HPDE6-E6E7 (cell line): ENCODE data around the gene MOB3B.
"Not testable (repeated sequence)": the region's sequence is repeated elsewhere in the genome, so short reads cannot be mapped to it uniquely, and the experiment has no call there.

Experiments
- DNase-seq: peaks from one replicate; pipeline ENCODE4 v3.0.0; 2011; ENCODE audit warnings: missing footprints; ENCODE audit errors: extremely low spot score

MOB3B gene

DNA sequence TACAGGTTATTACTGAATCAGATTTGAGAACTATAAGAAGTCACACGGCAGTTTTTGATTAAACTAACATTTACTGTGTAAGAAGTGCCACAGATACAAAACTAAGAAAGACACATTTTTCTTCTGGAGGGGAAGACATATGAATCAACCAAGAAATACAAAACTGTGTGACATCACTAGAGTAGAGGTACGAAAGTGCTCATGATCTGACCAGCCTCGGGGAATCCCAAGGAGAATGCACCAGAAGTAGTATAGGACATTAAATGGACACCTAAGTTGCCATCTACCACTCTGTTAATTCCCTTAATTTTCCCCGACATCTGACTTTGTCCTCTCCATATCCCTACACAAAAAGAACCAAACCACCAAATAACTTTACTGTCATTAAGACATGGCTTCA, 10.8 kb downstream of the MOB3B start:
- no peak for DNase-seq

DNA sequence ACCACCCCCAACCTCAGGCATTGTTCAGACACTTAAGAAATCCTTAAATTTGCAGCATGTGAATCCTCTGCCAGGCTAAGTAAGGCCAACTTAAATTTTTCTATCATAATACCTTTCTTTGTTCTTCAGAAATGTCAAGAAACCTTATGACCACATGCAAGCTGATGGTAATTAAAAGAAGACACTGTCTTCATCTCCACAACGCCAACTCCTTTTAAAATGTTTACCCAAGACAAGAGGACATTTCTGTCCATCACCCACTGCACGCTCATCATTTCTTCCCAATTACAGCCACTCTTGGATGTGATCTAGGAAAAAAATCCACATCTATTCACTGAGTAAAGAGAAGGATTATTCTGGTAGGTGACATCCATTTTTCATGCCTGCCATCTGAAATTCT, 11.6 kb downstream of the MOB3B start:
- no peak for DNase-seq

DNA sequence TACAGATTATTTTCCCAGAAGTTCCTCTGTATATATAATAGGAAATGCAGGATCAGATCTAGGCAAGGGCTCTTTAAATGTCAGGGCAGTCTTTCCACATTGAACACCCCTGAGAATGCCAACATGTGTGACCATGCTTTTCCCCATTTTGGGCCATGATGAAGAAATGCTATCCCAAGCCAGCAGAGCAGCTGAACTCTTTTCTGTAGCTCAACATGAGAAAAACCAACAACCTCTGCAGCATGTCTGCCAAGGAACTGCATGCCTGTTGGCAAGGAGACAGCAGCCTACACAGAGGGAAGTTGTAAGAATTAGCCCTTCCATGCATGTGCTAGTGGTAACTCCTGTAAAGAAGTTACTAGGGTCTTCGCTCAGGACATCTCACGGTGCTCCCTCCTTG, 15.1 kb downstream of the MOB3B start:
- DNase-seq = no peak

DNA sequence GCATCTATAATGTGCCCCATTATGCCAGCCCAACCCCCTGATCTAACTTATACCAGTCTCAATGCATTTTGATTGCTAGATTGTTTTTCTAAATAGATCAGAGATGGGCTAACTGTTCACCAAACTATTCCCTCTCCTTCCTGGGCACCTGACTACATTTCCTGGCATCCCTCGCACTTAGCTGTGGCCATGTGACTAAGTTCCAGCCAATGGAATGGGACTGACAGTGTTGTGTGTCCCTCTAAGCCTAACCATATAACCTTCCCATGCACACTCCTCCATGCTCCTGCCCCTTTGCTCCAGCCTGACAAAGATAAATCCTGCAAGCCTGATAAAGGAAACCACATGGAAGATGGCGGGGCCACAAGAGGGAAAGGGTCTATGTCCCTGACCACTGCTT, 17.8 kb downstream of the MOB3B start:
- no peak for DNase-seq

DNA sequence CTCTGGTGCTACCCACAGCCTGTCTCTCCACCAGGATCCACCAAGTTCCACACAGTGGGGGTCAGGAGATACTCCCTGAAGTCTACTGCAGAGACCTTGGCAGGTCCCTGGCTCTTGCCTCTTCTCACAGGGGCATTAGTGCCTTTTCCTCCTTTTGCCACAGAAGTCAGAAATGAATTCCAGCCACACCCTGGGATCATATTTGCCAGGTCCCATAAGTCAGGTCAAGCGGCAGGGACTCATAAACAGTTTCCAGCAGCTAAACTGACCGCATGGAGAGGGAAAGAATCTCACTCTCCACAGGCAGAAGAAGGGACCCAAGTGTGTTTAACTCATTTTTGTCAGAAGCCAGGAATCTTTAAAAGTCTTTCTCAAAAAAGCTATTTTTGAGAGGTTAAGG, 18.8 kb downstream of the MOB3B start:
- DNase-seq = no peak

DNA sequence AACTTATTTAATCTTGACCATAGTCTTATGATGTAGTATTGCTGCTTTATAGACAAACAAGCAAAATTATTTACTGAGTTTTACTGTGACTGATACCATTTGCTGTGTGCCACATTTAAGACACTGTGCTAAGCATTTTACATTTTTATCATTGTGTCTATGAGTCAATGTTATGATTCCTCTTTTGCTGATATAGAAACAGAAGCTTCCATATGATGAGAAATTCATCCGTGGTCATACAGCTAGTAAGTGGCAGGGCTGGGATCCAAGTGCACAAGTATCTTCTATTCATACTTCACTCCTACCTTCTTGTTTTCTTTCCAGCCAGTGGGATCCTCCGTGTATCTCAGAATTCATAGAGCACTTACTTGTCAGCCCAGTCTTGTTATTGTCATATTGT, 22.6 kb downstream of the MOB3B start:
- DNase-seq = no peak

DNA sequence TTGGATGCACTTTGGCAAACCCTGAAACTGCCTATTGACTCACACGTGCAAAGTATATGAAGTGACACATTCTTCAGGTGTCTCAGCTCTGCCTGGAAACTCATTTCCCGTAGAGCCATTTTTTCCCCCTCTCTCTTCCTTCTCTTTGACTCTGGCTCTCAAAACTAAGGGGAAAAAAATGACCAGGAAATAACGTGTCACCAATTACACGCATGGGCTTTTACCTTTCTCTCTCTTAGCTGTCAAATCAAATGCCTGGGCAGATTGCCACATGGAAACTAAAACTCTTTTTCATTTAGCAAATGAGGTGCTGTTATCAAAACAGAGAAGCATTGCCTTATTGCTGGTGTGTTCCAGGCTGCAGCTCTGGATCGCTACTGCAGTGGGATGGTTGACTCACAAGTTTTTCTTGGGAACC, 23.9 kb downstream of the MOB3B start:
- peak; percentile 23 for DNase-seq

DNA sequence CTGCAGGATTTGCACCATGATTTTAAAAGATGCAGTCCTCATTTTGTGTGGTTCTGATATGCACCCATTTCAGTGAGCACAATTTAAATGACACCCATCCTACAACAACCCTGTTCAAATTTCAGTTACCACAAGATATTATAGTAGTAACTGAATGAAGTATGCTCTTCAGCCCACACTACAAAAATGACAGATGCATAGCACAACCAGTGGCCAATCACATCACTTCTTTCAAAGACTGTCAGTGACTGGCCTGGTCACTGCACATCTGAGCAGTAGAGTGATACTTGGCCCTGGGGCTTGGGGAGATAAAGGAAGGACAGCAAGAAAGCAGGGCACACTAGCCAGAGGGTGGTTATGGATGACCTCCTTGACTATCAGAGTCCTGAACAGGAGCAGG, 25.4 kb downstream of the MOB3B start:
- no peak for DNase-seq

DNA sequence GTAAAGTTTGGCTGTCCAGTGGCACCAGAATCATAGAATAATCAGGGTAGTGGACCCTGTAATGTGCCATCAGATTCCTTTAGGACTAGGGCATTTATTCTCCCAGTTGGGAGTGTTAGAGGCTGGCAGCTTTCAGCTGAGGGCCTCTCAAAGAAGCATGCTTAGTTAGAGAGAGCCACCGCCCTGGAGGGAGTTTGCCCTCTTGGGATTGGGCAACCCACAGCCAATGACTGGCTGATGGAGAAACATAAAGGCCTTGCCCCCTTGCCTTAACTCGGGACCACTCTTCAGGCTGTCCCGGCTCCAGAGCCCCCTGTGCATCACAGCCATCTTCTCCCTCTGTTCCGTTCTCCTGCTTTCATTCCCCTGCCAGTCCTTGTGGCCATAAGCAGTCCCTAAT, 26.0 kb downstream of the MOB3B start:
- DNase-seq = no peak

DNA sequence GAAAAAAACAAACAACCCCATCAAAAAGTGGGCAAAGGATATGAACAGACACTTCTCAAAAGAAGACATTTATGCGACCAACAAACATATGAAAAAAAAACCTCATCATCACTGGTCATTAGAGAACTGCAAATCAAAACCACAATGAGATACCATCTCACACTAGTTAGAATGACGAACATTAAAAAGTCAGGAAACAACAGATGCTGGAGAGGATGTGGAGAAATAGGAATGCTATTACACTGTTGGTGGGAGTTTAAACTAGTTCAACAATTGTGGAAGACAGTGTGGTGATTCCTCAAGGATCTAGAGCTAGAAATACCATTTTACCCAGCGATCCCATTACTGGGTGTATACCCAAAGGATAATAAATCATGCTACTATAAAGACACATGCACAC, 28.7 kb downstream of the MOB3B start:
- DNase-seq = not testable (repeated sequence)

DNA sequence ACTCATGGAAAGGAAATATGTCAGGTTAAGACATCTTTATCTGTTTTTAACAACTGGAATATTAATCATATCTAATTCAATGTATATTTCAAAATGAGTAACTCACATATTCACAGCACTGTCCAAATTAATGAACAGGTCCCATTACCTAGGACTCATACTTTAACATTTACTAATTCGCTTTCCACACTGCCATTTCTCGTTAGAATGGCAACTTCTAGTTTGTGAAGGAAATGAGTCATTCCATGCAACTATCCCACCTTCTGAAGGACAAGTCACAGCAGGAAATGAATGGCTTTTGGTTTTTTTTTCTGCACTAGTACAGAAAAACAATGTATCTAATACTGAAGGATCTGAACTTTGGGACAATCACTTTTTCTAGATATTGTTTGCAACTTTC, 30.2 kb downstream of the MOB3B start:
- peak; percentile 62 for DNase-seq

DNA sequence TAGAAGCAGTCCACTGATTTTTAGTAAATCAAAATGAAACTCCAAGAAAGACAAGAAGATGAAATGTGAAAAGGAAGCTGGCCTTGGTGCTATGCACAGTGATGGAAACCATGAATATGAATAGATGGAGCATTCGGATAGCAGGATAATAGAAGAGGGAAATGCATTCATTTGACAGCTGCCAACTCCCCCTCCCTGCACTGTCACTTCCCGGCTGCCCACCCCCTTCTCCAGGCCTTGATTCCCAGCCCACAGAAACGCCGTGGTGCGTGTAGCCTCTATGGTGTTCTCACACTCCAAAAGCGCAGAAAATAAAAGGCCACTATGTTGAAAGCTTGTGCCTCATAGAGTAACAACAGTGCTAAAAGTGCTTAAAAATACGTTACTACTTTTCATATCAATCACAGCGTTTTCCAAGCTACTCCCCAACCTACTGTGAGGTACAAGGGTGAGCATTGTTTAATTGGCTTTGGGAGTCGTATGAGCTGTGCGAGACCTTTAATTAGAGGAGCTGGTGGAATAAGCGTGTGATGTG, 31.7 kb downstream of the MOB3B start:
- no peak for DNase-seq

DNA sequence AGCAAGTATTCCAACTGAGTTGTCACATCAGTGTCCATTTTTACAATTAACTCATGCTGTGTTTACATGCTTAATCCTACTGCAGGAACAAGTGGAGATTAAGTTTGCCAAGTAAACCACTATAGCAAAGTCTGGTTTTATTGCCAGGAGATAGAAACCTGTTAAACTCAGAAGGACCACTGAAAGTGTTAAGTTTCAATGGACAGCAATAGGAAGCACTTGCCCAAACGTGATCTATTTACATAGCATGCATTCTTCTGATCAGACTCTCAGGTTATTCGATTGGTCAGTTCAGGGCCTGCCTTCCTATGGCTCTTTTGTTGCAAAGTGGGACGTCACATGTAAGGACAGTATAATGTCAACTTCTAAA, 33.5 kb downstream of the MOB3B start:
- DNase-seq = peak; percentile 13

DNA sequence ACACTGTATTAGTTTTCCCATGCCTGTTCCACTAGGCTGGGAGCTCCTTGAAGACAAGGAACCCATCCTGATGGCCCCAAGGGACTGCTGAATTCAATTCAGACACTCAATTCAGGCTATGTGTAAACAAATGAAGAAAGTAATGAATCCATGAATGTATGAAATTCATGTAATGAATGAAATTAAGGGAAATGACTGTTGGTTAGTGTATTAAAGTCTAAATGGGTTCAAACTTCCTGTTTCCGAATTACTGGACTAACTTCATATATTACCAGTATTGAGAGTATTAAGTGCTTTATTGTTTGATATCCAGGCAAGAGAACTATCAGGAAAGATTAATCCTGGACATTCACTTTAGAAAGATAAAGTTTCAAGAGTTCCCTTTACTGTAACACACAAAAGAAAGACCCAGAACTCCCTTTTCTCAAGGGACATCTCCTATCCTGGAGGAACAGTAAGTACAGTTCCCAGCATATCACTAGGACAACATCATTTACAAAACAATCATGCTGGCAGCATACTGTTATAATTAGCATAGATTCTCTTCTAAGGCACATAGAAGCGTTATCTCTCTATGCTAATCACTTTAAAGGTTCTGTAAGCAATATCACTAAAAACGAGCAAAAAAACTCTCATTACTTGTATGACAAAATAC, 34.0 kb downstream of the MOB3B start:
- DNase-seq = no peak

DNA sequence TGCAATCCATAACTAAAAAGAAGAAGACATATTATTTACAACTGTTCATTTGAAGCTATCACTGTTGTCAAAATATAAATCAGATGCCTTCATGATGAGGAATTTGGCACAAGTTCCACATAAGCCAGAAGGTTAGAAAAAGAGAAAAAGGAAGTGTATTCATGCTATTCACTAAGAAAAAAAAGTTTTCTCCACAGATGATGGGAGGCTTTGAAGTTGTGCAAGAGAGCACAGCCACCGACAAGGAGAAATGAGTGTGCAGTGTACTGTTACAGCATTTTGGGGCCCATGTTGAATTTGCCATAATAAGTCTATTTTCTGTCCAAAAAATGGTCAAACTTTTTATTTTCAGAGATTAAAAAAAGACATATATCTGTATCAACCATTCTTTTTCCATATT, 38.5 kb downstream of the MOB3B start:
- DNase-seq = no peak

DNA sequence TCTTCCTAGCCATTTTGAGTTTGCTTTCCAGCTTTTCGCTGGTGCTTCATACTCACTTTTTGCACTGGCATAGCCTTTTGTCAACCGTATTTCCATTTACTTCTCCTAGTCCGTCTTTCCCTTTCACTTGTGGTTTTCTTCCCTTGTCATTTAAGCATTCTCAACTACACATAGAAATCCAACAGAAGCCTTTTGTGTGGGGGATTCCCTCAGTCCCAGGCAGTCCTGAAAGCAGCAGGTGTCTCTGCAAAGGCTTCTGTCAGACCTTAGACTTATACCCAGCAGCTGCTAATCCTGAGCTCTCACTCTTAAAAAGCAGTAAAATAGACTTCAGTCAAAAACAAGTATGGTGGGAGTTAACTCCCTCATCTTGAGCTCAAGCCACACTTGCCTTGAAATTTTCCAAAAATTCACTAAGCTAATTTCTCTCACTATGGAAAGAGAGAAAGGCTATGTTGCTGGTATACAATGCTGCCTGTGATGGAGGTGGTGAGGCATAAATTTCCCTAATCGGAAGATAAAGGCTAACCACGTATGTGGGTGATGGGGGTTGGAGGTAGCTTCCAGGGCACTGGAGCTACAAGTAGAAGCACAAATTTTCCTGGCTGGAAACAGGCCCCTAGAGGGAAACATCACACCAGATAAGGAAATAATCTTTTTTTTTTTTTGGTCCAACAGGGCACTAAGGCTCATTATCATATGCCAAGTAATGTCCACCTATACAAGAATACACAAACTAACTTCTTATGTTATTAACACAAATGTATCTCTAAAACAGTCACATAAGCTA, 40.3 kb downstream of the MOB3B start:
- DNase-seq = no peak

DNA sequence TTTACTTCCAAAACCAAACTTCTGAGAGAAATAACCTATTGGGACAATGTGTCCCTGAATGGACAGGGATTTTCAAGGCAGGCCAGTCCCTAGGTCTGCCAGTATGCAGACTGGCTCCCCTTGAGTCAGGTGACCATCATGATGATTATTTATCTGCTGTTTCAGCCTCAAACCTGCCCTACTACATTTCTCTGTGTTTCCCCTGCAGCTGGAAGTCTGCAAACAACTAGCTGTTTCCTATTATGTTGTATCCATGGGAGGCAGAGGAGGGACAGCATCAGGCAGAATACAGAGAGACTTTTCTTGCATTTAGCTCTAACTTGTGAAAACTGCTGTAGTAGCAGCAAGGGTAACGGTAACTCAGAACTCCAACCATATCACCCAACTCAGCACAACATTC, 41.7 kb downstream of the MOB3B start:
- DNase-seq = no peak

DNA sequence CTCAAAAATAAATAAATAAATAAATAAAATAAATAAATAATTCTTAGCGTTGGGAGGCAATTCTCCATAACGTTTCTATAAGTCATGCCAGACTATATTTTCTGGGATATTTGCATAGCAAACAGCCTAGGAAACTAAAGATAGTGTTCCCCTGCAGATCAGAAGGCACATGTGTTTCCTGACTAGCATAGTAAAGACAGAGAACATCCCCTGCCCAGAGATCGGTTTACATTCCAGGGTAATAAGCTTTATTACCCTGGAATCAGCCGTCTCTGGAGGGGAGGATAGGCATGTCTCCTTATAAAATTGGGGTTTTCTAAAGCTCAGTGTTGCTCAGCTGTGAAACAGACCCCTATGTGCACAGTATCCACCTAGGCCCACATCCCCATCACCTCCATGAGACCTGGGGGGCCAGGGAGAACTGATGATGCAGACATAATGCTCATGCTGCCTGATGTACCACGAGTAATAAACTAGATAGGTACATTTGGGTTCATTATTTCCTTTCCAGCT, 42.4 kb downstream of the MOB3B start:
- DNase-seq = no peak

DNA sequence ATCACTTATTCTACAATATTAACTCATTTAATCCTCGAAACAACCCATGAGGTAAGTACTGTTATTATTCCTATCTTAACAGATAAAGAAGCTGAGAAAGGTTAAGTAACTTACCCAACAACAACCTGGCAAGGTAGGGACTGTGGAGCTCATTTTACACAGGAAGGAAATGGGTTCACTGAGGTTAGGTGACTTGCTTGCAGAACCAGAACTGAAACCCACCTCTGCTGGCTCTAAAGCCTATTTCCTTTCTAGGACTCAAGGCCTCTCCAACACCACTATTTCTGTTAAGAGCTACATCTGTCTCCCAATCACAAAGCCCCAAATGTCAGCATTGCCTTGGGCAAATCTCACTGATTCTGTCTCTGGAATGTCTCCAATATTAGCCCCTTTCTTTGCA, 44.5 kb downstream of the MOB3B start:
- DNase-seq = no peak

DNA sequence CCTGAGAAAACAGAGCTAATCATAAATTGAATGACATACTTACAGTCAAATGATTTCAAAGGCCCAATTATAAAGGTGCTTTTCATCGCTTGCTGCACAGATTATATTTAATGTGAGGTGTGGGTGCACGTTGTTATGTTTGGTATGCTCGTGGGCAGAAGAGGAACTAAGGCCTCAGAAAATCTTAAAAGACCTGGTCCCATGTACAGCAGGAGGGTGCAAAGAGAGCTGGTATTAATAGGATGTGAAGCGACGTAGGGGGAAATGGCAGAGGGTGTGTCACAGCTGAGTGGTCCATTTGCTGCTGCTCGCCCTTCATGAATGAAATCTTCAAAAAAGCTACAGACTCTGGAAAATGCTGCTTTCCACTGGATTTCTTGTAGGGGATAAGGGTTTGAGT, 46.0 kb downstream of the MOB3B start:
- DNase-seq = no peak

DNA sequence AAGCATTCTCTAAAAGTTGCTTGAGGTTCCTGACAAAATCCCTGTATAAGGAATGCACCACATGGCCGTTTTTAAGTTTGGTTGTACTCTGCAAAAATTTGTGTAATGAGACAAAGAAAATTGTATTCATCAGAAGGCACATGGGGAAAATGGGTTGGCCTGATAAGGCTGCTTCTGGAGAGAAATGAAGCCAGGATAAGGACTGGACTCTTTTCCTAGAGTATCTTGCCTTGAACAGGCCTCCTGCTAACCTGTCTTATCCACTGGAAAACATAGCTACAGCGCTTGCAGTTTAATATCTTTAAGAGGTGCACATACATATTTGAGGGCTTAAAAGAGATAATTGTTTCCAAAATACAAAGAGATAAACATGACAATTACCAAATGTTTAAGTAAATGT, 46.9 kb downstream of the MOB3B start:
- DNase-seq = no peak

DNA sequence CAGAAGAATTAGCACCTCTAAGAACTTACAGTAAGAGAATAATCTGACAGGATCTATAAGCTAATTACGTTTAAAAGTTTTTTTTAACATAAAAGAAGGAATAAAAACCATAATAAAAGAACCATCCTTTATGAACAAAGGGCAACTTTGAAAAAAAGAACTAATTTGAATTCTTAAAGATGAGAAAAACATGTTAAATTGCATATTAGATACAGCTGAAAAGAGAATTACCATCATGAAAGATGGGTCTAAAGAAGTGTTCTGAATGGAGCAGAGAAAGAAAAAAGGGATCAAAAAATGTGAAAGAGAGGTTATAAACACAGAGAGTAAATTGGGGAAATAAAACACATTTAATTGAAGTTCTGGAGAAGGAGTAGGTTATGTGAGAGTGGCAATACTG, 51.3 kb downstream of the MOB3B start:
- DNase-seq = no peak

DNA sequence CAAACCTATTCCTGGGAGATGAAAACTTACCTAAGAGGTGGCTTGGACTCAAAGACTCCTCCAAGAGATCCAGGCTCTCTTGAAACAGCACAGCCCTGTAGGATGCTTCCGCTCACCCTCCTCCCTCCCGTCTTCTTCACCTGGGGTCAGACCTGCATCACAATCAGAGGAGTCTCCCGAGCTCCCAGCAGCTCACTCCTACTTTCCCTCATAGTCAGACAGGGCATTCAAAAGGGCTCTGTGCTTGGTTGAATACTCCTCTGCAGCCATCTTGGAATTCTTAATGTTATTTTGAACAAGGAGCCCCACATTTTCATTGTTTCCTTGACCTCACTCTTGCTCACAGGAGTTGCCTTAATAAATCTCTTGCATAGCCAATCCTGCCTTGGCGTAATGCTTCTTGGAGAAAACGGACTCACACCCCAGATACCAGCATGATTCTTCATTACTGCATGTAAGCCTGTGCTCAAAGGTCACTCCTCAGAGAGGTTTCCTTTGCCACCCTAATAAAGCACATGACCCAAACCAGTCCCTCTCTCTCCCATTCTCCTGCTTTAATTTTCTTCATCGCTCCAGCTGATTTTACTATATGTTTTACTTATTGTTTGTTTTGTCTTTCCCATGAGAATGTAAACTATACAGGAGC, 52.6 kb downstream of the MOB3B start:
- no peak for DNase-seq
